Stimulated activated CD8-positive, alpha-beta memory T cell treated with anti-CD3 and anti-CD28 coated beads, Interleukin-7, amount 100 ng/mL, for 1 hour (primary cell): Measurements from ENCODE around the gene PCDH12.

Source experiments
- DNase-seq, 2 donors: peaks; one replicate each; pipeline ENCODE4 v3.0.0-alpha.2; 2020; ENCODE audit warnings: low read depth in 2 of 2

PCDH12 gene

DNA sequence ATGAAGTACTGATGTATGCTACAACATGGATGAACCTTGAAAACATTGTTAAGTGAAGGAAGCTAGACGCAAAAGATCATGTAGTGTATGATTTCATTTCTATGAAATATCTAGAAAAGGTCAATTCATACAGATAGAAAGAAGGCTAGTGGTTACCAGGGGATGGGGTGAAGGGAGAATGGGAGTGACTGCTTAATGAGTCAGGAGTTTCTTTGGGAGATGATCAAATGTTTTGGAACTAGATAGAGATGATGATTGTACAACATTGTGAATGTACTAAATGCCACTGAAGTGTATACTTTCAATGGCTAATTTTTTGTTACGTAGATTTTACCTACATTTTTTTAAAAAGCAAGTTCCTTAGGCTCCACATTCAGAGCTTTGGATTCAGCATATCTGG lies 49.2 kb downstream of the PCDH12 start:
- DNase-seq: no peak

DNA sequence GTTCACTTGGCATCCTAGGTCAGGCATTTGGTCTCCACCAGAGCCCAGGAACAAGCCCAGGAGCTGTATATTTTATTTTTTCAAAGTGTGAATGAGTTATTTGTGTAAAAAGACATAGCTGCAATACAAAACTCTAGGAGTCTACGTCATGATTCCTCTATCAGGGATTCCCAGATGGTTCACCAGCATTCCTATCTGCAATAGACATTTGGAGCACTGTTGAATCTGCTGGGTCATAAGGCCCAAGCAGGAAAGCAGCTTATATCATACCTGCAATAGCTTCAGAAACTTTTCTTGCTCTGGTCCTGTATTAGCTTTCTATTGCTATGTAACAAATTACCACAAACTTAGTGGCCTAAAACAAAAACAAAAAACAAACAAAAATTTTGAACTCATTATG lies 51.0 kb downstream of the PCDH12 start:
- DNase-seq: no peak

DNA sequence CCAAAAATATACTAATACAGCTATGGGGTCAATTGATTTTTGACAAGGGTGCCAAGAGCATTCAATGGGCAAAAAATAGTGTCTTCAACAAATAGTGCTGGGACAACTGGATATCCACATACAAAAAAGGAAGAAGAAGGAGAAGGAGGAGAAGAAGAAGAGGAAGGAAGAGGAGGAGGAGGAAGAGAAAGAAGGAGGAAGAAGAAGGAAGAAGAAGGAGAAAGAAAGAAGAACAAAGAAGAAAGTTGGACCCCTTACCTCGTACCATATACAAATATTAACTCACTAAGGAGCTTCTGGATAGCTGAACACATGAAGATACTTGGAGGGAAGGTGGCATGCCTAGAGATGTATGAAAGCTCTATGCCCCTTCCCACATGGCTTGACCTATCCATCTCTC lies 51.5 kb downstream of the PCDH12 start:
- no peak for DNase-seq

DNA sequence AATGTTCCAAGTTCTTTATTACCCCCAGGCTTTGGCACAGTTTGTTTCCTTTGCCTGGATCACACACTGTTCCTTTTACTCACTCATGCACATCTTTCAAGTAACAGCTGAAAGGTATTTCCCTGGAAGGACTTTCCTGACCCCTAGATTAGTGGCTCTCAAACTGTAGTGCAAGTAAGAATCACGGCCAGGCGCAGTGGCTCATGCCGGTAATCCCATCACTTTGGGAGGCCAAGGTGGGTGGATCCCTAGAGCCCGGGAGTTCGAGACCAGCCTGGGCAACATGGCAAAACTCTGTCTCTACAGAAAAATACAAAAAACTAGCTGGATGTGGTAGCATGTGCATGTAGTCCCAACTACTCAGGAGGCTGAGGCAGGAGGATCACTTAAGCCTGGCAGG lies 53.5 kb downstream of the PCDH12 start:
- no peak for DNase-seq

DNA sequence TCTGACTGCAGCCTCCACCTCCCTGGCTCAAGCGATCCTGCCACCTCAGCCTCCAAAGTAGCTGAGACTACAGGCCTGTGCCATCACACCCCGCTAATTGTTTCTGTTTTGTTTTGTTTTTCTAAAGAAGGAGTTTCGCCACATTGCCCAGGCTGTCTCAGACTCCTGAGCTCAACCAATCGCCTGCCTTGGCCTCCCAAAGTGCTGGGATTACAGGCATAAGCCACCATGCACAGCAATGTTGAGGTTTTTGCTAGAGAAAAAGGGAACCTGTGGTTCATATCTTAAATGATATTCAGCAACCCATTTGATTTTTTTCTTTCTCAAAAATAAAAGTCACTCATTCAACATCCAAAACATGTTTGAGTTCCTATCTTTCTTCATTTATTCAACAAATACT lies 54.7 kb downstream of the PCDH12 start:
- no peak for DNase-seq

DNA sequence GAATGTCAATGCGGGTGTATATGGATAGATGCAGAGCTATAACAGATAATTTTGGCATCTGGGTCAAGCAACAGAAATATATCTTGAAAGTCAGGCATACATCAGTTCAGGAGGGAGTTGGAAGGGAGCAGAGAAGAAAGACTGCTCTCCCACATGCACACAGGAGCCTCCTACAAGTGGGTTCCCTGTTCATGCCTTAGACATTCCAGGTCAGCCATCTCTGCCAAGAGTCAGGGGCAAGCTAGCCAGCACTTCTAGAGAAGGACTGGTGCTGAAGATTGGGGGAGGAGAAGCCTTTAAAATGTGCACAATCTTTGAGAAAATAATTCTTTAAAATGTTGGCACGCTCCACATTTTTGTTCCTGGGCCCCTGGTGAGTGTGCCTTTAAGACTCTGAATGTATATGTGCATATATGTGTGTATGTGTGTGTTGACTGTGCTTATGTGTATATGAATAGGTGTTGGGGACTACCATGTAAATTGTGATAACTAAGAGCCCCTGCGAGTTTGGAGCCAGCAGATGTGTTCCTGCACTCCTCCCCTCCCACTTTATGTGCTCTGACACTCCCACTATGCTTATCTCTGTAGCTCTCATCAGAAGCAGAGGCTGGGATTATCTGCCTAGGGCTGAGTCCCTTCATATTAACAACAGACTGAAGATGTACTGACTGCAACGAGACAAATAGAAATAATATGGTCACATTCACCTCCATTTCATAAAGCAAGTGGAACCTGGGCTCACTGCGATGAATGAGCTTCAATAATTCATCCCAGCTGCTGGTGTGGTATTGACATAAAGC lies 55.8 kb downstream of the PCDH12 start:
- DNase-seq: no peak

DNA sequence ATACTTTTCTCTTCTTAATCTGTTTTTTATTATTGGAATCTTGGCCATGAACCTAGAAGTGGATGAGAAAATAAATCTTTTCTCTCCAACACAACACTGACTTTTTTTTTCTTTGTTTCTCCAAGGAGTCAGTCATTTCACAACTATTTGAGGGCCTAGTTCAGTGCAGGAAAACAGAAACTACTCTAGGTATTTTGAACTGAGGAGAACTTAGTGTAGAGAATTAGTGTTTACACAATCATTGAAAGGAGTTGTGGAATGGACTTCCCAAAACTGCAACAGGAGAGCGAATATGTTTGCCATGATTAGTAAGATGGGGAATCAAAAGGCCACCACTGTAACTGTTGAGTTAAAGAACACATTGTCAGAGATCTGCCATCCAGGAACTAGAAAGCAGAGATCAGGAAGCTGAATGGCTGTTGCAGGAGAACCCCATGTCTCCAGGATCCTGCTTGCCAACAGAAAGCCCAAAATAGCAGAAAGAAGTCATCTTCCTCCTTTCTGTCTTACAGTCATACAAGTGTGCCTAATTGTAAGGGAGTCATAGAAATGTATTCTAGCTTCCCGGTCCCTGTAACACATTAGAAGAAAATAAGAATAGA lies 59.5 kb downstream of the PCDH12 start:
- no peak for DNase-seq

DNA sequence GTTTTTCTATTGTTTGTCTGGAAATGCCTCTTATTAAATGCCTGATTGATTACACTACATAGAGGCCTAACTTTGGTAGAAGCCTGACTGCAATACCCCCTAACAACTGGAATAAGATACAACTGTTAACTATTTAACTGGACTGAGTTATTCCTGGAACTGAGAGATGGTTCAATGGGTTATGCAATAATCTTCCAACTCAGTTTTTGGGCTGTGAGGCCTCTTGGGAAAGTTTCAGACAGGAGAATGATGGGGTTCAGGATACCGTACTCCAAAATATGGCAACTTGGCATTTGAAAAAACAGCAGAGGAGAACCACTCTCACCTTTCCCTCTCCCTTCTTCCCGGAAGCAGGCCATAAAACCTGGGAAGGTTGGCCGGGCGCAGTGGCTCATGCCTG lies 60.6 kb downstream of the PCDH12 start:
- DNase-seq: no peak
